ENCODE data around the gene CSAG3.

GRCh38 chrX:152733261-152733975, 25.6 kb upstream of the CSAG3 start, which contains the start of the genes CSAG1 and MAGEA12:
- TF ChIP-seq CTCF (optimal IDR thresholded peaks at IDR 0.05 in 1 of 3, IDR thresholded peaks at IDR 0.05 in 1 of 3, conservative IDR thresholded peaks at IDR 0.05 in 1 of 3; ENCODE audit: extremely low read depth in 1 of 3, insufficient read depth in 2 of 3, low read length in 3 of 3) (no peak), EZH2 (IDR thresholded peaks at IDR 0.05; ENCODE audit: low read length) (no peak)

Measured in keratinocyte (primary cell).